GM23248 (cell line): ENCODE results near the gene CDK13. TPM values are rescaled to one million over a fixed set of nuclear protein-coding genes. Genes with fewer than 3 reads are reported as not detected.

Experiments used
- DNase-seq: peaks from one replicate; pipeline ENCODE4 v3.0.0-alpha.2; 2015
- H2AFZ ChIP-seq: fragments of 200-600 bp; sonication (generic); 2 replicates; pipeline ENCODE4 v1.6.1; 2016; ENCODE audit warnings: antibody characterized with exemption
- H3F3A ChIP-seq: fragments of 200-600 bp; sonication (generic); 2 replicates; pipeline ENCODE4 v1.6.1; 2016; ENCODE audit warnings: mild to moderate bottlenecking, antibody characterized with exemption, mixed run types; ENCODE audit not compliant: insufficient read depth
- H3K27ac ChIP-seq: fragments of 200-600 bp; sonication (generic); 2 replicates; pipeline ENCODE4 v1.5.1; 2016; ENCODE audit warnings: mild to moderate bottlenecking
- H3K27me3 ChIP-seq: fragments of 200-600 bp; sonication (generic); replicated peaks from 2 replicates; pipeline ENCODE4 v1.6.1; 2016; ENCODE audit warnings: mild to moderate bottlenecking; ENCODE audit not compliant: insufficient read depth
- H3K36me3 ChIP-seq: fragments of 200-600 bp; sonication (generic); 2 replicates; pipeline ENCODE4 v1.6.1; 2016; ENCODE audit warnings: low read depth, mild to moderate bottlenecking
- H3K4me1 ChIP-seq: fragments of 200-600 bp; sonication (generic); 2 replicates; pipeline ENCODE4 v1.6.1; 2016; ENCODE audit warnings: mild to moderate bottlenecking; ENCODE audit not compliant: insufficient read depth
- H3K4me2 ChIP-seq: fragments of 200-600 bp; sonication (generic); one replicate; pipeline ENCODE4 v1.6.1; 2016; ENCODE audit warnings: mild to moderate bottlenecking; ENCODE audit not compliant: unreplicated experiment
- H3K4me3 ChIP-seq: fragments of 200-600 bp; sonication (generic); 2 replicates; pipeline ENCODE4 v1.5.1; 2016; ENCODE audit warnings: mild to moderate bottlenecking
- H3K79me2 ChIP-seq: fragments of 200-600 bp; sonication (generic); 2 replicates; pipeline ENCODE4 v1.6.1; 2016; ENCODE audit warnings: mild to moderate bottlenecking; ENCODE audit not compliant: insufficient read depth
- H3K9ac ChIP-seq: fragments of 200-600 bp; sonication (generic); 2 replicates; pipeline ENCODE4 v1.6.1; 2016; ENCODE audit warnings: mild to moderate bottlenecking
- H3K9me2 ChIP-seq: fragments of 200-600 bp; sonication (generic); 2 replicates; pipeline ENCODE4 v1.6.1; 2016; ENCODE audit warnings: mixed run types, mild to moderate bottlenecking, moderate library complexity; ENCODE audit not compliant: insufficient read depth
- H3K9me3 ChIP-seq: fragments of 200-600 bp; sonication (generic); one replicate; pipeline ENCODE4 v1.6.1; 2017; ENCODE audit warnings: low read depth
- H4K20me1 ChIP-seq: fragments of 200-600 bp; sonication (generic); 2 replicates; pipeline ENCODE4 v1.6.0; 2016; ENCODE audit not compliant: insufficient read depth
- EZH2 ChIP-seq: fragments of 200-600 bp; sonication (generic); IDR thresholded peaks from 2 replicates; pipeline ENCODE4 v1.6.1; 2018; ENCODE audit warnings: antibody characterized with exemption, mild to moderate bottlenecking; ENCODE audit not compliant: insufficient read depth, poor library complexity, severe bottlenecking
- EZH2phosphoT487 ChIP-seq: fragments of 200-600 bp; sonication (generic); IDR thresholded peaks from 2 replicates; pipeline ENCODE4 v1.6.1; 2018; ENCODE audit warnings: antibody characterized with exemption, moderate library complexity, mild to moderate bottlenecking, low read depth; ENCODE audit not compliant: insufficient read depth
- WGBS, 2 experiments: methylation state at CpG; one replicate each; pipeline ENCODE4 v1.1.6; 2015 to 2017; ENCODE audit warnings: low lambda C conversion rate in 2 of 2, low coverage in 1 of 2; ENCODE audit errors: missing lambda C conversion rate in 2 of 2; 5-methylcytosine and 5-hydroxymethylcytosine counted together
- in situ Hi-C: fragments of 300-500 bp; cut with MboI; formaldehyde crosslinking; loops from 2 replicates; pipeline ENCODE4 v1.15.0; 2020
- polyA plus RNA-seq: library from polyadenylated mRNA; unstranded; fragments of >200 nt; fragmentation: Nextera tagmentation; extraction: Ambion mirVana; gene quantifications from 2 replicates; pipeline ENCODE4 v1.2.1, GENCODE V29; 2016
- total RNA-seq: library from RNA; depleted of rRNA; stranded (reverse); fragments of >200 nt; shearing (Covaris generic); gene quantifications from 2 replicates; pipeline ENCODE4 v1.2.3, GENCODE V29; 2014

The CDK13 gene
- total and polyA plus RNA-seq, 2 experiments from 2014 or later: 13.3 to 41.4 TPM

DNA sequence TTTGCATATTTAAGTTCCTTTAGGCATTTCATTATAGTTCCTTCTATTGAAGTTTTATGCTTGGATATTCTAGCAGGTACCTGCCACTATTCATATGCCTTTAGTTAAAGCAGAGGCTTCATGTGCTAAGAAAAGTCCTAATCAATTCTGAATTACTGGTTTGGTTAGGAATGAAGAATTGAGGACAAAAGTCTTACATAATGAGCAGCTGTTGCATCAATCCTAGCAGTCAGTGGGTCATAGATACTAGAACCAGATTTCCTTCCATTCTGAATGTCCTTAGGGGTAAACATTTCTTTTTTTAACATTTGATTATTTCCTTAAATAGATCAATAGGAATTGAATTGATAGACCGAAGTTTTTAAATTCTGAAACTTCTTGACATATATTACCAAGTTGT lies 59.2 kb downstream of the CDK13 start:
- Histone ChIP-seq H3K79me2 (peaks cover 71% of the 10 kb centered on the region), H3K4me3 (no peak overlapping the region), H3K27ac (no peak overlapping the region), H2AFZ (no peak overlapping the region), H3K36me3 (peaks cover 4% of the 10 kb centered on the region; the same call in 1 of the 2 replicates), H3K27me3 (no peaks in the 10 kb centered on the region), H3K4me2 (no peak overlapping the region), H3F3A (peaks cover 21% of the 10 kb centered on the region), H4K20me1 (no peaks in the 10 kb centered on the region; the same call in 1 of the 2 replicates), H3K9me2 (no peaks in the 10 kb centered on the region), H3K4me1 (peaks cover 19% of the 10 kb centered on the region), H3K9ac (no peak overlapping the region), H3K9me3 (no peaks in the 10 kb centered on the region)
- peak; percentile 12 for DNase-seq
- in situ Hi-C loops: no loop called here
- 97 to 100% methylated on average over 1 of the region's 1 CpG for WGBS, 2 experiments
- TF ChIP-seq EZH2phosphoT487 (no peak), EZH2 (no peak)

GRCh38 chr7:40014376-40014775 lies 64.3 kb downstream of the CDK13 start:
- in situ Hi-C loops: no loop called here
- H4K20me1 ChIP-seq: no peaks in the 10 kb centered on the region
- peaks cover 4% of the 10 kb centered on the region; the same call in 1 of the 2 replicates for H3F3A ChIP-seq
- H3K4me3 ChIP-seq: no peak overlapping the region
- no peak overlapping the region for H3K9ac ChIP-seq
- H3K79me2 ChIP-seq: peaks cover 84% of the 10 kb centered on the region
- H3K4me2 ChIP-seq: no peak overlapping the region
- H3K9me3 ChIP-seq: no peaks in the 10 kb centered on the region
- 97 to 98% methylated on average over 4 of the region's 4 CpGs for WGBS, 2 experiments
- DNase-seq: no peak
- no peaks in the 10 kb centered on the region for H3K4me1 ChIP-seq
- H3K27ac ChIP-seq: no peak overlapping the region
- H2AFZ ChIP-seq: no peak overlapping the region
- no peaks in the 10 kb centered on the region for H3K9me2 ChIP-seq
- H3K27me3 ChIP-seq: no peaks in the 10 kb centered on the region
- peaks cover 13% of the 10 kb centered on the region; the same call in 1 of the 2 replicates for H3K36me3 ChIP-seq
- TF ChIP-seq EZH2phosphoT487 (no peak), EZH2 (no peak)

- Histone ChIP-seq H3F3A (peaks cover 4% of the 10 kb centered on the region; the same call in 1 of the 2 replicates), H3K9ac (no peak overlapping the region), H3K4me2 (no peak overlapping the region), H3K27me3 (no peaks in the 10 kb centered on the region), H4K20me1 (no peaks in the 10 kb centered on the region), H3K4me1 (no peaks in the 10 kb centered on the region), H3K4me3 (no peak overlapping the region), H3K27ac (no peak overlapping the region), H2AFZ (no peak overlapping the region), H3K9me3 (no peaks in the 10 kb centered on the region), H3K36me3 (peaks cover 17% of the 10 kb centered on the region; the same call in 1 of the 2 replicates), H3K9me2 (no peaks in the 10 kb centered on the region), H3K79me2 (peaks cover 73% of the 10 kb centered on the region)
- TF ChIP-seq EZH2phosphoT487 (no peak), EZH2 (no peak)
- WGBS, 2 experiments: 38 to 42% methylated on average over 4 of the region's 4 CpGs
- in situ Hi-C loops: no loop called here
- DNase-seq: peak; percentile 48
These were observed 65.8 kb downstream of the CDK13 start for GRCh38 chr7:40015790-40016296.

DNA sequence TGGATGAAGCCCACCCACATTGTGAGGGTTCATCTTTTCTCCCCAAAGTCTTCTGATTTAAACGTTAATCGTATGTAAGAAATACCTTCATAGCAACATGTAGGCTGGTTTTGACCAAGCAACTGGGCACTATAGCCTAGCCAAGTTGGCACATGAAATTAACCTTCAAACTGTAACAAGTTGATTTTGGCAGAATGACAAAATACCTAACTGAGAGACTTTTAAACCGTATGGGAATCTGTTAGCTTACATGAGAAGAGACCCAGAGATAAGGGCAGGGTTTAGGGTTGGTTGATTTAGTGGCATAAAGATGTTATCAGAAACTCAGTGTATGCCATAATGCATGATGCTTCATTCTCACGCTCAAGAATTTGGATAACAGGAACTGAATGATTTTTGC lies 69.5 kb downstream of the CDK13 start:
- no peaks in the 10 kb centered on the region for H3K27me3 ChIP-seq
- H3F3A ChIP-seq: peaks cover 6% of the 10 kb centered on the region; the same call in 1 of the 2 replicates
- H3K4me3 ChIP-seq: no peak overlapping the region
- H3K27ac ChIP-seq: no peak overlapping the region
- peaks cover 12% of the 10 kb centered on the region; the same call in 1 of the 2 replicates for H3K36me3 ChIP-seq
- no peak overlapping the region for H3K9ac ChIP-seq
- TF ChIP-seq EZH2: no peak
- DNase-seq: no peak
- H4K20me1 ChIP-seq: no peaks in the 10 kb centered on the region
- peaks cover 43% of the 10 kb centered on the region for H3K79me2 ChIP-seq
- WGBS, 2 experiments: 93% methylated on average over 4 of the region's 4 CpGs
- no peaks in the 10 kb centered on the region for H3K4me1 ChIP-seq
- no peak overlapping the region for H3K4me2 ChIP-seq
- no peaks in the 10 kb centered on the region for H3K9me2 ChIP-seq
- in situ Hi-C loops: no loop called here
- H2AFZ ChIP-seq: no peak overlapping the region
- no peaks in the 10 kb centered on the region for H3K9me3 ChIP-seq
